GM10847 (cell line): ENCODE results near the gene CLN5.
A peak's percentile ranks its signal among the peaks of the same experiment; 100 is the strongest.

Experiments
- POLR2A ChIP-seq: IDR thresholded peaks from 2 replicates; pipeline ENCODE4 v1.6.1; 2011; ENCODE audit not compliant: insufficient read length; ENCODE audit errors: extremely low read depth

Gene CLN5

DNA sequence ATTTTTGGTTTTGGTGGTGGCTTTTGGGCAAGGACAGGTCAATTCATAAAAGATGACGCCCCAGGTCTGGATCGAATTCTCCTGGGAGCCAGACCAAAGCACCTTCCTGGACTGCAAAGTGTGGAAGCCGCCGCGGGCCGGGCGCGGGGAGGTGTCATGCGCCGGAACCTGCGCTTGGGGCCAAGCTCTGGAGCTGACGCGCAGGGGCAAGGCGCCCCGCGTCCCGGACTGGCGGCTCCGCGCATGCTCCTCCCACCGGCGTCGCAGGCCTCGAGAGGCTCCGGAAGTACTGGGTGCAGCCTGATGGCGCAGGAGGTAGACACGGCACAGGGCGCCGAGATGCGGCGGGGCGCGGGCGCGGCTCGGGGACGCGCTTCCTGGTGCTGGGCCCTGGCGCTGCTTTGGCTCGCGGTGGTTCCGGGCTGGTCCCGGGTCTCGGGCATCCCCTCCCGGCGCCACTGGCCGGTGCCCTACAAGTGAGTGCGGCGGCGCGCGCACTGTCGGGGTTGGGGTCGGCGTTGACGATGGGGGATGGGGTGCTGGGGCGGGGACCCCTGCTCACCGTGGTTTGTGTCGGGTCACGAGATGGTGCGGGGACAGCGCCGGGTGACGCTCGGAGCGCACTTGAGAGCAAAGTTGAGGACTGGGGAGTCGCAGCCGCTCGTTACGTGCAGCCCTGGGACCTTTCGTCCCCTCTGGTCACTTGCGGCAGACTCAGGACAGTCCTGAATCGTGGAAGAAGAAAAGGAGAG, at the start of gene CLN5:
Gene CLN5 (plus strand): TSS at position 286 of the 752 bp plus-strand sequence. CDS start 18 bp downstream, at position 304.
- TF ChIP-seq POLR2A = peak; percentile 94

DNA sequence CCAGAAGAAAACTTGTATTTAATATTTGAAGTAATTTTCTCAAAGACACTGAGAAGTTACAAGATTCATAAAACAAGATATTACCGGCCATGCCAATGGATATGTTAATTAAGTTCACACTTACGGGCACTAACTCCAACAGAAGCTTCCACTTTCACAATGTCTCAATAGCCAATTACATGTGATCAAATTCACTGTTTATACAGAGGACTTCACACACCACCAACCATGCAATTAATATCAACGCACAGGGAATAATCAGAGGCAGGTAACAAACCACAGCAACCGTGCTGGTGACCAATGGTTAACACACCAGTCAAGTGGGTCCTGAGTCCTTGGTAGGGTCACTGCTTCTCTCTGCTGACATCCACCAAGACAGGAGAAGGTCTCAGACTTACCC, 49.5 kb upstream of the CLN5 start:
- no peak for TF ChIP-seq POLR2A

- TF ChIP-seq POLR2A = no peak
Measured at GRCh38 chr13:76943646-76944045, 48.2 kb upstream of the CLN5 start.

- TF ChIP-seq POLR2A = no peak
Measured at GRCh38 chr13:76944456-76944855, 47.4 kb upstream of the CLN5 start.

DNA sequence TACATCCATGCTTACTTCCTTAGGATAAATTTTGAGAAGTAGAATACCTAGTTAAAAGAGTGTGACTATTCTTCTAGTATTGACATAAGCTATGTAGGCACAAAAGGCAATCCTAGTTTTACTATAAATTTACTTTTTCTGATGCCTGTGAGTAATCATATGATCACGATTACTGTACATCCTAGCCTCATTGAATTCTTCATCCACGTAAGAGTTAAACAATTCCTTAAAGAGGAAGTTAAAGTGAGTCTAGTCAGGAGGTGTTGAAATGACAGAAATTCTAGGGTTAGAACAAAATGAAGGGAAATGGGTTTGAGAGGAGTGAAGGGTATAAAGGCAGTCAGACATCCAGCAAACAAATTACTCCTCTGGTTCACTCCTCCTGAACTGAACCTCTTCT, 43.7 kb upstream of the CLN5 start, which contains the start of gene ACOD1:
Gene ACOD1 (plus strand): TSS at position 363 of the 400 bp plus-strand sequence. CDS start 48 bp downstream, outside the sequence.
- TF ChIP-seq POLR2A = no peak

GRCh38 chr13:76950101-76950500, 41.8 kb upstream of the CLN5 start:
- TF ChIP-seq POLR2A = no peak

DNA sequence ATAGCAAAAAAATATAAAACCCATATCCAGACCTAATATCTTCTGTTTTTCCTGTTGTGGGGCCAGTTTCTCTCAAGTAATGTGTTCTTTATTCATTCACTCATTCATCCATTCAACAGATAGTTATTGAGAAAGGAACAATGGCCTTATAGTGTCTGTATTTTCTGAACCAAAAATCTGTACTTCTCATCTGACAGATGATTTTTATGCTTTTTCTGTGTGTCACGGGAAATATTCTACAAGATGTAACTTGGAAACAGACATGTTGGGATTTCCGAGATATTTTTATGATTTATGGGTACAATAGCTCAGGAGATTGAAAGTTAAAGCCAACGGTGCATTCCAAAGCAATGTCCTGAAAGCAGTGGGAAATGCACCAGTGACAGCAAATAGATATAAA, 37.9 kb upstream of the CLN5 start:
- no peak for TF ChIP-seq POLR2A

DNA sequence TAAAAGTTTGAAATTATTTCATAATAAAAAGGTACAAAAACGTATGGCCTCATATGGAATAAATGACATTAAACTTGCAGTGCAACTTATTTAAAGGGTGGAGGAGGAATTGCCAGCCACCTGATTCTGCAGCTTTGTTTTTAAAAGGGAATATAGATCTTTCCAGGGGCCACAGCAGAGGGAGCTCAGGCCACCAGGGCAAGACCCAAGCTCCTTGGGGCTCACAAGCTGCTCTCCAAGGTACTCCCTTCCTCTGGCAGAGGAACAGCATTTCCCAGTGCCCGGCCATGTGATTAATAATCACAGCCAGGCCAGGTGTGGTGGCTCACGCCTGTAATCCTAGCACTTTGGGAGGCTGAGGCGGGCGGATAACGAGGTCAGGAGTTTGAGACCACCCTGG, 37.3 kb upstream of the CLN5 start:
- TF ChIP-seq POLR2A = no peak

GRCh38 chr13:76955193-76955592, 36.7 kb upstream of the CLN5 start:
- no peak for TF ChIP-seq POLR2A

- no peak for TF ChIP-seq POLR2A
Measured at GRCh38 chr13:76955661-76956060, 36.2 kb upstream of the CLN5 start.

- TF ChIP-seq POLR2A = no peak
Measured at GRCh38 chr13:76958841-76959432, 32.9 kb upstream of the CLN5 start.

- TF ChIP-seq POLR2A = no peak
Measured at GRCh38 chr13:76965759-76966421, 26.0 kb upstream of the CLN5 start.

GRCh38 chr13:76967031-76967430, 24.9 kb upstream of the CLN5 start:
- TF ChIP-seq POLR2A = no peak

GRCh38 chr13:76968041-76968440, 23.8 kb upstream of the CLN5 start:
- TF ChIP-seq POLR2A = no peak

GRCh38 chr13:76969488-76970365, 22.2 kb upstream of the CLN5 start:
- TF ChIP-seq POLR2A = no peak
